Glutamatergic neuron (in vitro differentiated cells): ENCODE results near the gene SAMD4A. TPM values are rescaled to one million over a fixed set of nuclear protein-coding genes. Genes with fewer than 3 reads are reported as not detected.

Source experiments
- DNase-seq: peaks from one replicate; pipeline ENCODE4 v3.0.0; 2022
- H3K27ac Mint-ChIP-seq: one replicate; pipeline ENCODE4 v1.8.0; 2020; ENCODE audit warnings: mild to moderate bottlenecking, mixed read lengths, inconsistent platforms; ENCODE audit not compliant: unreplicated experiment
- H3K27me3 Mint-ChIP-seq: one replicate; pipeline ENCODE4 v1.8.0; 2020; ENCODE audit warnings: mild to moderate bottlenecking, moderate library complexity, mixed read lengths, inconsistent platforms; ENCODE audit not compliant: unreplicated experiment
- H3K36me3 Mint-ChIP-seq: one replicate; pipeline ENCODE4 v1.8.0; 2020; ENCODE audit warnings: mild to moderate bottlenecking, mixed read lengths, inconsistent platforms; ENCODE audit not compliant: unreplicated experiment
- H3K4me1 Mint-ChIP-seq: one replicate; pipeline ENCODE4 v1.8.0; 2020; ENCODE audit warnings: mild to moderate bottlenecking, low read depth, mixed read lengths, inconsistent platforms; ENCODE audit not compliant: unreplicated experiment
- H3K4me3 Mint-ChIP-seq: one replicate; pipeline ENCODE4 v1.8.0; 2020; ENCODE audit warnings: mild to moderate bottlenecking, mixed read lengths, inconsistent platforms; ENCODE audit not compliant: unreplicated experiment
- H3K9me3 Mint-ChIP-seq: one replicate; pipeline ENCODE4 v1.8.0; 2020; ENCODE audit warnings: mild to moderate bottlenecking, moderate library complexity, mixed read lengths, inconsistent platforms; ENCODE audit not compliant: unreplicated experiment
- CTCF ChIP-seq: fragments of 200-600 bp; sonication (generic); IDR thresholded peaks from one replicate; pipeline ENCODE4 v1.5.0; 2021; ENCODE audit not compliant: partially characterized antibody, unreplicated experiment
- total RNA-seq: library from RNA; stranded (reverse); fragmentation: NEBNext Ultra II Directional; extraction: Animal tissue kit (Norgen Biotek cat#: 25700); gene quantifications from one replicate; pipeline ENCODE4 v1.2.1, GENCODE V29; 2021; ENCODE audit not compliant: unreplicated experiment

Gene SAMD4A
- total RNA-seq, 1 donor from 2014 or later = 0.56 TPM

GRCh38 chr14:54767450-54767849 lies 200.5 kb downstream of the SAMD4A start:
- H3K9me3 Mint-ChIP-seq = peaks cover 1% of the 10 kb centered on the region
- DNase-seq = no peak
- no peaks in the 10 kb centered on the region for H3K27me3 Mint-ChIP-seq
- no peaks in the 10 kb centered on the region for H3K4me1 Mint-ChIP-seq
- no peak for TF ChIP-seq CTCF
- no peaks in the 10 kb centered on the region for H3K36me3 Mint-ChIP-seq
- H3K4me3 Mint-ChIP-seq = no peak overlapping the region
- no peak overlapping the region for H3K27ac Mint-ChIP-seq

GRCh38 chr14:54768501-54769129 lies 201.7 kb downstream of the SAMD4A start:
- H3K27ac Mint-ChIP-seq = no peak overlapping the region
- H3K27me3 Mint-ChIP-seq = no peaks in the 10 kb centered on the region
- no peaks in the 10 kb centered on the region for H3K4me1 Mint-ChIP-seq
- no peak for DNase-seq
- TF ChIP-seq CTCF = no peak
- no peak overlapping the region for H3K4me3 Mint-ChIP-seq
- H3K36me3 Mint-ChIP-seq = no peaks in the 10 kb centered on the region
- peaks cover 1% of the 10 kb centered on the region for H3K9me3 Mint-ChIP-seq

- peaks cover 3% of the 10 kb centered on the region for H3K9me3 Mint-ChIP-seq
- TF ChIP-seq CTCF = no peak
- H3K36me3 Mint-ChIP-seq = no peaks in the 10 kb centered on the region
- no peak for DNase-seq
- no peak overlapping the region for H3K4me3 Mint-ChIP-seq
- H3K27me3 Mint-ChIP-seq = no peaks in the 10 kb centered on the region
- no peaks in the 10 kb centered on the region for H3K4me1 Mint-ChIP-seq
- H3K27ac Mint-ChIP-seq = no peak overlapping the region
Measured at GRCh38 chr14:54769951-54770863, 203.3 kb downstream of the SAMD4A start.

- Mint-ChIP-seq H3K9me3 (peaks cover 3% of the 10 kb centered on the region), H3K27me3 (no peaks in the 10 kb centered on the region), H3K4me3 (no peak overlapping the region), H3K36me3 (no peaks in the 10 kb centered on the region), H3K27ac (no peak overlapping the region), H3K4me1 (no peaks in the 10 kb centered on the region)
- TF ChIP-seq CTCF = no peak
- no peak for DNase-seq
Measured at GRCh38 chr14:54771411-54772027, 204.6 kb downstream of the SAMD4A start.
